NCI-H345 treated with DMSO at 0.1 percent for 48 hours (cell line): ENCODE data around the gene PPP3CB.
"Not testable (repeated sequence)": the region's sequence is repeated elsewhere in the genome, so short reads cannot be mapped to it uniquely, and the experiment has no call there.

Experiments used
- DNase-seq: peaks from one replicate; lab custom pipeline; 2025; ENCODE audit not compliant: unreplicated experiment; lab: John Stamatoyannopoulos, UW

PPP3CB gene

DNA sequence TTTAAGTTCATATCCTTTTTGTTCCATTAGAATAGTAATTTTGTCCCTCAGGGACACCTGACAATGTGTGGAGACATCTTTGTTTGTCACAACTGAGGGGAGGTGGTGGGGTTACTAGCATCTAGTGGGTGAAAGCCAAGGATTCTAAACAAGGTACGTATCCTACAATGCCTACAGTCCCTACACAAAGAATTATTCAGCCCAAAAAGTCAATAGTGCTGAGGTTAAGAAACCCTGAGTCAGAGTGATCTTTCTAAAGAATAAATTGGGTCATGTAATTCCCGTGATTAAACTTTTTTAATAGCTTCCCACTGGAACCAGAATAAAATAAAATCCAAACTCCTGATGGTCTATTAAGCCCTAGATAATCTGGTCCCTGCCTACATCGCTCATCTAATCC, 79.3 kb downstream of the PPP3CB start:
- no peak for DNase-seq

- peak; percentile 14 for DNase-seq
Observed at GRCh38 chr10:73414230-73414945, 81.4 kb downstream of the PPP3CB start.

DNA sequence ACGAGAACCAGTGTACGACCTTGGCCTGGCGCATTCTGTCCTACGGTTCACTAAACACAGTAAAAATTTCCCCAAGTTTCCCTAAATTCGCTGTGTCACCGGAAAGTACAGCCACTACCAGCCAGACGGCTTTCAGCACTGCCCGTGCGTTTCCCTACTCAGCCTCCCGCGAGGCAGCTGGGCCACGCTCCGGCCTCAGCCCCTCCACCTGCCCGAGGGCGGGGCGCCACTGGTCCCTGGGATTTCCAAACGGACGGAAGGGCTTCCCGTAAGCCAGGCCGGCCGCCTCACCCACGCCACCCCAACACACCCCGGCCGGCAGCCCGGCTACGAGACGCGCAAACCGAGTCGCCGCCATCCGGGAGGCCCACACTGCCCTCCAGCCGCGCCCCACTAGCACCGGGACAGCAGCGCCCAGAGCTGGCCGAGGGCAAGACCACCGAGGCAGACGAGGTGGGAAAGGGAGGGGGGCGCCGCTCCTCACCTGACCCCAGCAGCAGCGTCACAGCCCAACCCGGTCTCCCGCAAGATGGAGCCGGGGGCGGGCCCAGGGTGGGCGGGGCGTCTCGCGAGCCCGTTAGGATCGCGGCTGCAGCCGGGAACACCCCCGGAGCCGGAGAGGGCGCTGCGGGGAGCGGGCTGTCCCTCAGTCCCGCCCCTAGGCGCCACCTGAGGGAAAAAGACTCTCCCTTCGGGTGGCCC, 82.1 kb downstream of the PPP3CB start, which contains the start of gene ANXA7:
Gene ANXA7, minus strand, starts transcription at position 531 of the 702 bp plus-strand sequence. CDS start 13,202 bp downstream, outside the sequence.
- DNase-seq, result peak; percentile 73

DNA sequence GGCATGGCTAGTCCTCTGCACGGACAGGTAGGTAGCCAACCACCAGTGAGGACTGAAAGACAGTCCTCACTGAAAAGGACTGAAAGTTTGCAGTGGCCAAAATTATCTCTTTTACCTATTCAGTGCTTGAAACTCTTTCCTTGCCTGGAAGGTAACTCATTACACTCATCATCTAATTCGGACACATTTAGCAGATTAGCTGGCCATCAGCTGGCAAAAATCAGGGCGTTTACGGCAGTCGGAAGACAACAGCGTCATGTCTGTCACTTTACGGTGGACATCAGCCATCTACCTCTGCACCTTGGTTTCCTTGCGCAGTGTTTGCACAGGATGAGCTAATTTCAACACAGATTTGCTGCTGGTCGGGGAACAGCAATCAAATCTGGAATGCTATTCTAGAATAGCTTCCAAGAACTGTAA, 82.7 kb downstream of the PPP3CB start:
- DNase-seq, result no peak

GRCh38 chr10:73410897-73411296, 84.9 kb downstream of the PPP3CB start:
- DNase-seq, result no peak

DNA sequence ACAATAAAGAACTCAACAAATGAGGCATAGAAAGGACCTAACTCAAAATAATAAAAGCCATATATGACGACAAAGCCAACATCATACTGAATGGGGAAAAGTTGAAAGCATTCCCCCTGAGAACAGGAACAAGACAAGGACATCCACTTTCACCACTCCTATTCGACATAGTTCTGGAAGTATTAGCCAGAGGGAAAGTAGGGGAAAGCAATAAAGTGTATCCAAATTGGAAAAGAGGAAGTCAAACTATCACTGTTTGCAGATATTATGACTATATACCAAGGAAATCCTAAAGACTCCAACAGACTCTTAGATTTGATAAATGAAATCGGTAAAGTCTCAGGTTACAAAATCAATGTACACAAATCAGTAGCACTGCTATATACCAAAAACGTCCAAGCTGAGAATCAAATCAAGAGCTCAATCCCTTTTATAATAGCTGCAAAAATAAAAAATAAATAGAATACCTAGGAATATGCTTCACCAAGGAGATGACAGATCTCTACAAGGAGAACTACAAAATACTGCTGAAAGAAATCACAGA, 86.8 kb downstream of the PPP3CB start:
- no peak for DNase-seq

DNA sequence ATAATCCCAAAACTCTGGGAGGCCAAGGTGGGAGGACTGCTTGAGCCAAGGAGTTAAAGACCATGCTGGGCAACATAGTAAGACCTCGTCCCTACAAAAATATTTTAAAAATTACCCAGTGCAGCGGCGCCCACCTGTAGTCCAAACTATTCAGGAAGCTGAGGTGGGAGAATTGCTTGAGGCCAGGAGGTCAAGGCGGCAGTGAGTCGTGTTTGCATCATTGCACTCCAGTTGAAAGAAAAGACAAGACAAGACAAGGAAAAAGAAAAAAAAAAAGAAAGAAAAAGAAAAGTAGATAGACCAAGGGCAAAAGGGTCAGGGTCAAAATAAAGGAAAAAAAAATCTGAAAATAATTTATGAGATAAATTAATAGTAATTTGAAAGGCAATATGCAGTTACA, 87.8 kb downstream of the PPP3CB start:
- no peak for DNase-seq

DNA sequence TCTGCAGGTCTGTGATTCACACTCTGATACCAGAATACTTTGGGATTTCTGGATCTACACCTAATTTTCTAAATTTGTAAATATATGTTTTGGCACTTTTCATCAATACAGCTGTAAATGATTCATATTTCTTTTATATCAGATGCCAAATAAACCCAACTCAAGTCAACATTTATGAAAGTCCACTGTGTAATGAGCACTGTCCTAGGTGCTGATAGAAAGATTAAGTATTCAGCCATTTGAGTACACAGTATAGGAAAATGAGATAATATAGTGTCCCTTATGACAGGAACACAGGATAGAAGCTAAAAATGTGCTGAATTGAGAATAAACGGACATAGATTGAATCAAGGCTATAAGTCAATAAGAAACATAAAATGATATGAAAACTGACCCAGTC, 88.3 kb downstream of the PPP3CB start:
- DNase-seq, result no peak

DNA sequence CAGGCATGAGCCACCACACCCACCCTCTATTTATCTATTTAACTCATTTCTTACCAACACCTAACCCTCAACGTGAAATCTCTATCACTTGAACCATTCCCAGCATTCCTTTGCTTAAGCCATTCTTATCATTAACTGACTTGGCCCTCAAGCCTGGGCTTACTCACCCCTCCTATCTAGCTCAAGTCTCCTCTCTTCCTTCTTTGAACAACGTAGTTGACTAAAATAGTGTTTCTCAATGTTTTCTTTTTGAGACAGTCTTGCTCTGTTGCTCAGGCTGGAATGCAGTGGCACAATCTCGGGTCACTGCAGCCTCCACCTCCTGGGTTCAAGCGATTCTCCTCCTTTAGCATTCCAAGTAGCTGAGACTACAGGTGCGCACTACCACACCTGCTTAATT, 89.0 kb downstream of the PPP3CB start:
- no peak for DNase-seq

DNA sequence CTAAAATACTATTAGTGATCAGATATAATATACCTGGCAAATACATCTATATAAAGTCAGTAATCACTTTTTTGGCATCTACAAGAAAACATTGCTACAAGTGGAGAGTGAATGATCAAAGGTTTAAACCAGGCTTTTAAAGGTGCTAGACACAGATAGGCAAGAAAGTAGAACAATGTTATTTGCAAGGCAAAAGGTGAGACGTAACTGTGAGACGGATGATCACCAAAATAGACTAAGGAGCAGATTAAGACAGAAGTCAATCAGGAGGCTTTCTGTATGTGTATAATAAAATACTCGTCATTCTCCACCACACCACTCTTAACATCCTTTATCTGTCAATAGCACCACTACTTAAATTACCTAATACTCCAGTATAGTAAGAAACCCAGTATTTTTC, 90.3 kb downstream of the PPP3CB start:
- no peak for DNase-seq

DNA sequence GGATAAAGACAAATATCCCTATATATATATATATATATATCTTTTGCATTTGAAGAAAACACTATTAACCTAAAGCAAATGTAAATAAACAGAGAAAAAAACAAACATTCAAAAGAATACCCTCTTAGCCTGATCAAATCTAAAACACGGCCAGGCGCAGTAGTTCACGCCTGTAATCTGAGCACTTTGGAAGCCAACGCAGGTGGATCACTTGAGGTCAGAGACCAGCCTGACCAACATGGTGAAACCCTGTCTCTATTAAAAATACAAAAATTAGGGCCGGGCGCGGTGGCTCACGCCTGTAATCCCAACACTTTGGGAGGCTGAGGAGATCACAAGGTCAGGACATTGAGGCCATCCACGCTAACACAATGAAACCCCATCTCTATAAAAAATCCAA, 91.1 kb downstream of the PPP3CB start:
- no peak for DNase-seq

GRCh38 chr10:73401636-73402035, 94.2 kb downstream of the PPP3CB start:
- DNase-seq, result no peak

GRCh38 chr10:73399063-73399462, 96.8 kb downstream of the PPP3CB start:
- DNase-seq, result no peak

DNA sequence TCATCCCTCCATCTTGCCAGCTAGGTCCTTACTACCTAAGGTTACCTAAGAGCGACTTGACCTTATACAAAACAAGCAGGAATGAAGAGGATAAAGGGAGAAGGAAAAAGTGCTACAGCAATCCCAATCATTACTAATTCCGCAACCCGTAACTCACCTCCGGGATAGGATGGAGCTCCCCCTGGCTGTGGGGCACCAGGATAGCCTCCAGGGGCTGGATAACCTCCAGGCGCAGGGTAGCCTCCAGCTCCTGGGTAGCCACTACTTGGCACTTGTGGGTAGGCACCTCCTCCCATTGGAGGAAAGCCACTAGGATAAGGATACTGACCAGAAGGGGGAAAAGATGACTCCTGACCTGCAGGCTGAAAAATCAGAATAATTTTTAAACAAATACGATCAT, 97.8 kb downstream of the PPP3CB start:
- no peak for DNase-seq

- DNase-seq, result not testable (repeated sequence)
Observed at GRCh38 chr10:73394325-73394724, 101.5 kb downstream of the PPP3CB start.

GRCh38 chr10:73388228-73388627, 107.6 kb downstream of the PPP3CB start:
- no peak for DNase-seq

DNA sequence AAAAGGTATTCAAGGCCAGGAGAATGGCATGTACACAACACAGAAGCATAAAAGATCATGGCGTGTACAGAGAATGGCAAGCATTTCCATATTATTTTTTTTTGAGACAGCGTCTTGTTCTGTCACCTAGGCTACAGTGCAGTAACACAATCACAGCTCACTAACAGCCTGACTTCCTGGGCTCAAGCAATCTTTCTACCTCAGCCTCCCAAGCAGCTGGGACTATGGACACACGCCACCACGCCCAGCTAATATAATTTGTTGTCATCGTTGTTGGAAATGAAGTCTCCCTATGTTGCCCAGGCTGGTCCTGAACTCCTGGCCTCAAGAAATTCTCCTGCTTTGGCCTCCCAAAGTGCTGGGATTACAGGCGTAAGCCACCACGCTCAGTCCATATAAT, 109.2 kb downstream of the PPP3CB start:
- no peak for DNase-seq
